Trophoblast cell (in vitro differentiated cells and primary cell): Measurements from ENCODE around the gene GOLGA6L6.
"Not testable (repeated sequence)": the region's sequence is repeated elsewhere in the genome, so short reads cannot be mapped to it uniquely, and the experiment has no call there.

Source experiments
- DNase-seq, 2 donors: peaks; one replicate each; pipeline ENCODE4 v3.0.0-alpha.2; 2016
- H2AFZ ChIP-seq: 2 replicates; pipeline ENCODE4 v1.6.1; 2013; ENCODE audit warnings: low read length, moderate library complexity, mild to moderate bottlenecking; ENCODE audit not compliant: insufficient read depth, poor library complexity
- H2AK5ac ChIP-seq: 2 replicates; pipeline ENCODE4 v1.6.1; 2013; ENCODE audit warnings: mild to moderate bottlenecking, low read length
- H2BK120ac ChIP-seq: 2 replicates; pipeline ENCODE4 v1.6.1; 2013; ENCODE audit warnings: low read length, mild to moderate bottlenecking, moderate library complexity; ENCODE audit not compliant: insufficient read depth, poor library complexity
- H2BK12ac ChIP-seq: 2 replicates; pipeline ENCODE4 v1.6.1; 2013; ENCODE audit warnings: mild to moderate bottlenecking, low read length, moderate library complexity
- H2BK5ac ChIP-seq: 2 replicates; pipeline ENCODE4 v1.6.1; 2013; ENCODE audit warnings: low read length, low read depth, moderate library complexity, mild to moderate bottlenecking; ENCODE audit not compliant: poor library complexity
- H3K14ac ChIP-seq: 2 replicates; pipeline ENCODE4 v1.6.1; 2013; ENCODE audit warnings: mild to moderate bottlenecking, low read length
- H3K18ac ChIP-seq: 2 replicates; pipeline ENCODE4 v1.6.1; 2013; ENCODE audit warnings: mild to moderate bottlenecking, low read length
- H3K23ac ChIP-seq: 2 replicates; pipeline ENCODE4 v1.6.1; 2013; ENCODE audit warnings: low read length
- H3K27ac ChIP-seq: 2 replicates; pipeline ENCODE4 v1.5.1; 2013; ENCODE audit warnings: low read depth, mild to moderate bottlenecking, inconsistent platforms, low read length, moderate library complexity
- H3K27me3 ChIP-seq: 2 replicates; pipeline ENCODE4 v1.6.1; 2013; ENCODE audit warnings: inconsistent platforms, mild to moderate bottlenecking, low read length, moderate library complexity; ENCODE audit not compliant: insufficient read depth
- H3K36me3 ChIP-seq, 2 experiments: 1 replicate in 1 of 2; 2 replicates in 1 of 2; pipeline ENCODE4 v1.6.1; 2013; ENCODE audit warnings: low read length in 2 of 2, mild to moderate bottlenecking in 2 of 2, moderate library complexity in 1 of 2; ENCODE audit not compliant: insufficient read depth in 2 of 2, control insufficient read depth in 1 of 2
- H3K4ac ChIP-seq: 2 replicates; pipeline ENCODE4 v1.6.1; 2013; ENCODE audit warnings: low read depth, mild to moderate bottlenecking, low read length, moderate library complexity
- H3K4me1 ChIP-seq, 2 experiments: 1 replicate in 1 of 2; 2 replicates in 1 of 2; pipeline ENCODE4 v1.6.1; 2013; ENCODE audit warnings: low read length in 2 of 2, mild to moderate bottlenecking in 2 of 2, moderate library complexity in 1 of 2; ENCODE audit not compliant: insufficient read depth in 2 of 2, control insufficient read depth in 1 of 2
- H3K4me2 ChIP-seq: 2 replicates; pipeline ENCODE4 v1.6.1; 2013; ENCODE audit warnings: inconsistent platforms, mild to moderate bottlenecking, low read length, moderate library complexity
- H3K4me3 ChIP-seq: 2 replicates; pipeline ENCODE4 v1.5.1; 2013; ENCODE audit warnings: mild to moderate bottlenecking, low read depth, low read length, inconsistent platforms
- H3K79me1 ChIP-seq: one replicate; pipeline ENCODE4 v1.6.1; 2013; ENCODE audit warnings: low read length
- H3K79me2 ChIP-seq: 2 replicates; pipeline ENCODE4 v1.6.1; 2013; ENCODE audit warnings: low read length, mild to moderate bottlenecking; ENCODE audit not compliant: control insufficient read depth, insufficient read depth, poor library complexity
- H3K9ac ChIP-seq: 2 replicates; pipeline ENCODE4 v1.6.1; 2013; ENCODE audit warnings: mild to moderate bottlenecking, low read length
- H3K9me3 ChIP-seq: 2 replicates; pipeline ENCODE4 v1.6.1; 2013; ENCODE audit warnings: low read depth, mild to moderate bottlenecking, control low read depth, inconsistent platforms, low read length; ENCODE audit not compliant: insufficient read depth
- H4K12ac ChIP-seq: 2 replicates; pipeline ENCODE4 v1.6.1; 2013; ENCODE audit warnings: low read depth, mild to moderate bottlenecking, low read length, moderate library complexity
- H4K8ac ChIP-seq: 2 replicates; pipeline ENCODE4 v1.6.1; 2013; ENCODE audit warnings: low read depth, mild to moderate bottlenecking, low read length, moderate library complexity
- H4K91ac ChIP-seq: one replicate; pipeline ENCODE4 v1.6.1; 2013; ENCODE audit warnings: low read depth, mild to moderate bottlenecking, low read length, moderate library complexity
- WGBS: extraction: QIAGEN DNeasy Blood & Tissue Kit; methylation state at CpG from one replicate; pipeline ENCODE4 v1.1.7; 2013; ENCODE audit warnings: missing lambda C conversion rate; ENCODE audit not compliant: insufficient read length, insufficient coverage; ENCODE audit errors: extremely low coverage; 5-methylcytosine and 5-hydroxymethylcytosine counted together

GOLGA6L6 gene

DNA sequence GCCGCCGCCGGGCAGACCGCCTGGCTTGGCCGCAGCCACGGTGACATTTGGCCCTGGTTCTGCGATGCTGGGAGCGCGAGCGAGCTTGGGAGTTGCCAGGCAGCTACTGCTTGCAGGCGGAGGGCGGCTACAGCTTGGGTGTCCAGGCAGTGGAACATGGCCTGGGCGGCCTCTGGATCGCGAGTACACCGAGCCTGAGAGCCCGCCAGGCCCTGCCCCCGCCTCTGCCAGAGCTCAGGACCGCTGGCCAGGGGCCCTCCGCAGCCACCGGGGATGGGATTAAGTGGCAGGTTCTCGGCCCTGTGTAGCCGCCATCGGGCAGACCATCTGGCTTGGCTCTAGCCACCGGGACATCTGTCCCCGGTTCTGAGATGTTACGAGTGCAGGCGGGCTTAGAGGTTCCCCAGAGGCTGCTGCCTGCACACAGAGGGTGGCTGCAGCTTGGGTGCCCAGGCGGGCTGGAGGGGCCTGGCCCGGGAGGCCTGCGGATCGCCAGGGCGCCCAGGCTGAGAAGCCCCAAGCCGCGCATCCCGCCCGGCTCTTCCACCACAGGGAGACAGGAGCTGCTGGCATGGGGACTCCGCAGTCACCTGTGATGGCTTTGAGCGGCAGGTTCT, 40.6 kb upstream of the GOLGA6L6 start:
- H3K18ac ChIP-seq, H3K79me1 ChIP-seq, DNase-seq, H3K4me1 ChIP-seq, H3K23ac ChIP-seq, H2BK12ac ChIP-seq, H4K91ac ChIP-seq, H2AK5ac ChIP-seq, H4K8ac ChIP-seq, H3K4me2 ChIP-seq, H3K27me3 ChIP-seq, H3K9me3 ChIP-seq, H3K36me3 ChIP-seq, H2BK120ac ChIP-seq, H3K4ac ChIP-seq, H3K14ac ChIP-seq, H3K9ac ChIP-seq, H2BK5ac ChIP-seq, H3K79me2 ChIP-seq, H3K27ac ChIP-seq, H2AFZ ChIP-seq, H3K4me3 ChIP-seq, H4K12ac ChIP-seq: not testable (repeated sequence)
- no CpG with 5 or more reads among the region's 39 CpGs for WGBS

DNA sequence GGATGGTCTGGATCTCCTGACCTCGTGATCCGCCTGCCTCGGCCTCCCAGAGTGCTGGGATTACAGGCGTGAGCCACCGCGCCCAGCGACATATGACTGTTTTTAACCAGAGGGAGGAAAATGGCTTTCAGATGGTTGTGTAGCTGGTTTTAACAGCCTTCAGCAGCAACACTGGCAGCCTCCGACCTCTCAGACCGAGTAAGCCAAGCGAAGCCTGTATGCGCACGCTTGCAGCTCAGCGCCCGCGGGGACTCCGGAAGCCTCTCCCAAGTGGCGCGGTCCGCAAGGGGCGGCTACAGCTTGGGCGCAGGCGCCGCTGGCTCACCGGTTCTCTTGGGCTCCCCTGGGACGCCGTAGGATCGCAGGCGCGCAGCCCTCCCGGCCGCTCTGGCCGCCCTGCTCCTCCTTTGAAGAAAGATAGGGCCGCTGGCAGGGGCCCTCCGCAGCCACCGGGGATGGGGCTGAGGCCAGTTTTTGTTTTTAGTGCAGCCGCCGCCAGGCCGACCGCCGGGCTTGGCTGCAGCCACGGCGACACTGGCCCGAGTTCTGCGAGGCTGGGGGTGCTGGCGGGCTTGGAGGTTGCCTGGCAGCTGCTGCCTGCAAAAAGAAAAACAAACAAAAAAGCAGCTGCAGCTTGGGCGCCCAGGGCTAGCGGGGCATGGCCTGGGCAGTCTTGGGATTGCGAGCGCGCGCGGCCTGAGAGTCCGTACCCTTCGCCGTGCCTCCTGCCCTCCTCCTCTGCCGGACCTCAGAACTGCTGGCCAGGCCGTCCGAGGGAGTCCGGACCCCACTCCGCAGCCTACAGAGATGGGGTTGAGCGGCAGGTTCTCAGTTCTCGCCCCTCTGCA, 39.9 kb upstream of the GOLGA6L6 start:
- not testable (repeated sequence) for H2BK120ac ChIP-seq, H3K9me3 ChIP-seq, H3K14ac ChIP-seq, H4K8ac ChIP-seq, H3K27ac ChIP-seq, H2AFZ ChIP-seq, H3K23ac ChIP-seq, H4K91ac ChIP-seq, H3K27me3 ChIP-seq, H2BK12ac ChIP-seq, H3K36me3 ChIP-seq, H3K4me2 ChIP-seq, H3K9ac ChIP-seq, H3K4ac ChIP-seq, H2AK5ac ChIP-seq, H3K79me1 ChIP-seq, H4K12ac ChIP-seq, H3K79me2 ChIP-seq, H3K18ac ChIP-seq, H3K4me3 ChIP-seq, H3K4me1 ChIP-seq, H2BK5ac ChIP-seq
- peak in 1 of 2 donors; percentile 9 for DNase-seq
- WGBS: no CpG with 5 or more reads among the region's 62 CpGs

DNA sequence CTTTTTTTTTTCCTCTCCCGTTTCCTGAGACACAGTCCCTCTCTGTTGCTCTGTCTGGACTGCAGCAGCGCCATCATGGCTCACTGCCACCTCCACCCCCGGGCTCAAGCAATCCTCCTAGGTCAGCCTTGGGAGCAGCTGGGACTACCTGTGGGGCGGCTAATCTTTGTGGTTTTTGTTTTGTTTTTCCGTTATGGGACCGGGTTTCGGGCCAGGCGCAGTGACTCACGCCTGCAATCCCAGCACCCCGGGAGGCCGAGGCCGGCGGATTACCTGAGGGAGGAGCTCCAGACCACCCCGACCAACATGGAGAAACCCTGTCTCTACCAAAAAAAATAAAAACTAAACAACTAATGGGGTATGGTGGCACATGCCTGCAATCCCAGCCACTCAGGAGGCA, 38.1 kb upstream of the GOLGA6L6 start:
- DNase-seq, H2BK5ac ChIP-seq, H3K4me3 ChIP-seq, H4K8ac ChIP-seq, H3K4me2 ChIP-seq, H3K4me1 ChIP-seq, H3K9me3 ChIP-seq, H2BK12ac ChIP-seq, H2AFZ ChIP-seq, H3K27me3 ChIP-seq, H2AK5ac ChIP-seq, H3K14ac ChIP-seq, H3K79me1 ChIP-seq, H3K18ac ChIP-seq, H3K9ac ChIP-seq, H4K91ac ChIP-seq, H2BK120ac ChIP-seq, H4K12ac ChIP-seq, H3K79me2 ChIP-seq, H3K36me3 ChIP-seq, H3K27ac ChIP-seq, H3K4ac ChIP-seq, H3K23ac ChIP-seq: not testable (repeated sequence)
- no CpG with 5 or more reads among the region's 14 CpGs for WGBS

DNA sequence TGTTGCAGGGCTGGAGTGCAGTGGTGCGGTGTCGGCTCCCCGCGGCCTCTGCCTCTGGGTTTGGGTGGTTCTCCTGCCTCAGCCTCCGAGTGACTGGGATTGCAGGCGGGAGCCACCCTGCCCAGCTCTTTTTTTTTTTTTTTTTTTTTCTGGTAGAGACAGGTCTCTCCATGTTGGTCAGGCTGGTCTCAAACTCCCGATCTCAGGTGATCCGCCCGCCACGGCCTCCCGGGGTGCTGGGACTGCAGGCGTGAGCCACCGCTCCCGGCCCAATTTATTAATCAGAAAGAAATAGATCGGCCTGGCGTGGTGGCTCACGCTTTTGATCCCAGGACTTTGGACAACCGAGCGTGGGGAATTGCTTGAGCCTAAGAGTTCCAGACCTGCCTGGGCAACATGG, 9.7 kb upstream of the GOLGA6L6 start:
- not testable (repeated sequence) for H2AK5ac ChIP-seq, H3K79me2 ChIP-seq, H2BK12ac ChIP-seq, H3K9ac ChIP-seq, H3K4me1 ChIP-seq, H3K14ac ChIP-seq, H3K23ac ChIP-seq, H3K4me2 ChIP-seq, H2AFZ ChIP-seq, H3K79me1 ChIP-seq, H3K27ac ChIP-seq, H3K9me3 ChIP-seq, H3K27me3 ChIP-seq, H3K4ac ChIP-seq, H3K36me3 ChIP-seq, H4K12ac ChIP-seq, H4K91ac ChIP-seq, H2BK5ac ChIP-seq, H3K18ac ChIP-seq, H4K8ac ChIP-seq, H2BK120ac ChIP-seq, H3K4me3 ChIP-seq
- peak in 1 of 2 donors; percentile 0 for DNase-seq
- WGBS: no CpG with 5 or more reads among the region's 19 CpGs
